Measurements from ENCODE around the gene NEK7.

DNA sequence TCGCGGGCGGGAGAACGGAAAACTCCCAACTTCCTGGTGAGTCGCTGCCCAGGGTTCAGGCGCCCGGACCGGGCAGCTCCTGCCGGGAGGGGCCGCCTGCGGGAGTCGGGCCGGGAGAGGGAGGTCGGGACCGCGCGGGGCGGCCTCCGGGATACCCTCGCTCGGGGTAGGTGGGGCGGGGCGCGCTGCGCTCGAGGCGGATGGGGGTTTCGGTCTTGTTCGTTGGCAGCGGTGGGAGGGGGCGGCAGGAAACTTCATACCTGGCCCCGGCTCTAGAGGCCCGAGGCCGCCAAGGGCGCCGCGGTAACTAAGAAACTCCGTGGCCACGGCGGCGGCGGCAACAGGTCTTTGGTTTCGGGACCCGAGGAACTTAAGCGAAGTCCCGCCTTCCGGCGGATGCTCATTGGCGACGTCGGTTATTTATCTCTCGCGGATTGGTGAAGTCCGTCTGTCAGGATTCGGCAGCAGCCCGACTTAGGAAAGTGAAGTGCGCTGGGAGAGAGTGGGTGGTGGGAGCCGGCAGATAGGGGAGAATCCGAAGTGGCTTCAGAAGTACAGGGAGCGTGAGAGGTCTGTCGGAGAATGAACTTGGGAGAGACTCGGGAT, 546 bp downstream of the NEK7 start:
- TF ChIP-seq, protein P1, sequence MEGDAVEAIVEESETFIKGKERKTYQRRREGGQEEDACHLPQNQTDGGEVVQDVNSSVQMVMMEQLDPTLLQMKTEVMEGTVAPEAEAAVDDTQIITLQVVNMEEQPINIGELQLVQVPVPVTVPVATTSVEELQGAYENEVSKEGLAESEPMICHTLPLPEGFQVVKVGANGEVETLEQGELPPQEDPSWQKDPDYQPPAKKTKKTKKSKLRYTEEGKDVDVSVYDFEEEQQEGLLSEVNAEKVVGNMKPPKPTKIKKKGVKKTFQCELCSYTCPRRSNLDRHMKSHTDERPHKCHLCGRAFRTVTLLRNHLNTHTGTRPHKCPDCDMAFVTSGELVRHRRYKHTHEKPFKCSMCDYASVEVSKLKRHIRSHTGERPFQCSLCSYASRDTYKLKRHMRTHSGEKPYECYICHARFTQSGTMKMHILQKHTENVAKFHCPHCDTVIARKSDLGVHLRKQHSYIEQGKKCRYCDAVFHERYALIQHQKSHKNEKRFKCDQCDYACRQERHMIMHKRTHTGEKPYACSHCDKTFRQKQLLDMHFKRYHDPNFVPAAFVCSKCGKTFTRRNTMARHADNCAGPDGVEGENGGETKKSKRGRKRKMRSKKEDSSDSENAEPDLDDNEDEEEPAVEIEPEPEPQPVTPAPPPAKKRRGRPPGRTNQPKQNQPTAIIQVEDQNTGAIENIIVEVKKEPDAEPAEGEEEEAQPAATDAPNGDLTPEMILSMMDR (conservative IDR thresholded peaks at IDR 0.05), result no peak
- TF ChIP-seq ZFX (IDR thresholded peaks at IDR 0.05), result peak; percentile 70

Data from C4-2B (cell line).